VCaP (cell line): ENCODE measurements around the gene GRIN2A.

Experiments used
- H3K27ac ChIP-seq: fragments of 450-650 bp; 2 replicates; pipeline ENCODE4 v1.5.1; 2017
- CTCF ChIP-seq: fragments of 450-650 bp; conservative IDR thresholded peaks from 2 replicates; pipeline ENCODE4 v1.5.1; 2017; ENCODE audit warnings: mild to moderate bottlenecking, moderate library complexity

Gene GRIN2A

GRCh38 chr16:10103700-10104099 lies 78.5 kb downstream of the GRIN2A start:
- TF ChIP-seq CTCF, result no peak
- H3K27ac ChIP-seq, result no peak overlapping the region

- no peak overlapping the region for H3K27ac ChIP-seq
- no peak for TF ChIP-seq CTCF
Observed at GRCh38 chr16:10103118-10103517, 79.1 kb downstream of the GRIN2A start.

GRCh38 chr16:10100829-10101228 lies 81.4 kb downstream of the GRIN2A start:
- no peak for TF ChIP-seq CTCF

GRCh38 chr16:10098991-10099390 lies 83.2 kb downstream of the GRIN2A start:
- no peak for TF ChIP-seq CTCF
- no peak overlapping the region for H3K27ac ChIP-seq

More at GRCh38 chr16:10100829-10101228, 81.4 kb downstream of the GRIN2A start:
- no peak overlapping the region for H3K27ac ChIP-seq

GRCh38 chr16:10097271-10097670 lies 85.0 kb downstream of the GRIN2A start:
- no peak for TF ChIP-seq CTCF
- H3K27ac ChIP-seq, result no peak overlapping the region

GRCh38 chr16:10093576-10093975 lies 88.7 kb downstream of the GRIN2A start:
- no peak overlapping the region for H3K27ac ChIP-seq
- no peak for TF ChIP-seq CTCF

GRCh38 chr16:10090816-10091215 lies 91.4 kb downstream of the GRIN2A start:
- H3K27ac ChIP-seq, result no peak overlapping the region
- TF ChIP-seq CTCF, result no peak

- H3K27ac ChIP-seq, result no peak overlapping the region
- TF ChIP-seq CTCF, result no peak
Observed at GRCh38 chr16:10088380-10088793, 93.8 kb downstream of the GRIN2A start.
